Neural cell (in vitro differentiated cells): ENCODE results near the gene INTS13.

Source experiments
- EP300 ChIP-seq: fragments of 450-650 bp; conservative IDR thresholded peaks from 2 replicates; pipeline ENCODE4 v1.6.1; 2014; ENCODE audit warnings: antibody characterized with exemption, mild to moderate bottlenecking, moderate library complexity; ENCODE audit not compliant: poor library complexity, severe bottlenecking
- EZH2 ChIP-seq: fragments of 200-600, 300-800 bp; shearing (Covaris generic), sonication (generic); IDR thresholded peaks from 2 replicates; pipeline ENCODE4 v1.6.1; 2014; ENCODE audit warnings: antibody characterized with exemption, low read length, borderline replicate concordance, mild to moderate bottlenecking; ENCODE audit not compliant: insufficient read depth, poor library complexity, severe bottlenecking
- MXI1 ChIP-seq: fragments of 450-650 bp; conservative IDR thresholded peaks from 2 replicates; pipeline ENCODE4 v1.6.1; 2014; ENCODE audit warnings: antibody characterized with exemption, mild to moderate bottlenecking; ENCODE audit not compliant: poor library complexity, severe bottlenecking
- POLR2AphosphoS5 ChIP-seq: IDR thresholded peaks from 2 replicates; pipeline ENCODE4 v1.6.1; 2012
- RAD21 ChIP-seq: fragments of 450-650 bp; conservative IDR thresholded peaks from 2 replicates; pipeline ENCODE4 v1.6.1; 2014; ENCODE audit warnings: antibody characterized with exemption, mild to moderate bottlenecking, moderate library complexity
- REST ChIP-seq: IDR thresholded peaks from 2 replicates; pipeline ENCODE4 v1.6.1; 2012; ENCODE audit warnings: borderline replicate concordance
- SMC3 ChIP-seq: fragments of 450-650 bp; conservative IDR thresholded peaks from 2 replicates; pipeline ENCODE4 v1.6.1; 2014; ENCODE audit warnings: antibody characterized with exemption, mild to moderate bottlenecking, moderate library complexity; ENCODE audit not compliant: poor library complexity
- TAF1 ChIP-seq: IDR thresholded peaks from 2 replicates; pipeline ENCODE4 v1.6.1; 2012; ENCODE audit warnings: low read depth
- TF ChIP-seq, protein P1 (sequence below): fragments of 450-650 bp; IDR thresholded peaks from 2 replicates; pipeline ENCODE4 v1.5.1; 2014; ENCODE audit warnings: antibody characterized with exemption, mild to moderate bottlenecking, moderate library complexity; ENCODE audit not compliant: poor library complexity, severe bottlenecking

- TF ChIP-seq, protein P1, sequence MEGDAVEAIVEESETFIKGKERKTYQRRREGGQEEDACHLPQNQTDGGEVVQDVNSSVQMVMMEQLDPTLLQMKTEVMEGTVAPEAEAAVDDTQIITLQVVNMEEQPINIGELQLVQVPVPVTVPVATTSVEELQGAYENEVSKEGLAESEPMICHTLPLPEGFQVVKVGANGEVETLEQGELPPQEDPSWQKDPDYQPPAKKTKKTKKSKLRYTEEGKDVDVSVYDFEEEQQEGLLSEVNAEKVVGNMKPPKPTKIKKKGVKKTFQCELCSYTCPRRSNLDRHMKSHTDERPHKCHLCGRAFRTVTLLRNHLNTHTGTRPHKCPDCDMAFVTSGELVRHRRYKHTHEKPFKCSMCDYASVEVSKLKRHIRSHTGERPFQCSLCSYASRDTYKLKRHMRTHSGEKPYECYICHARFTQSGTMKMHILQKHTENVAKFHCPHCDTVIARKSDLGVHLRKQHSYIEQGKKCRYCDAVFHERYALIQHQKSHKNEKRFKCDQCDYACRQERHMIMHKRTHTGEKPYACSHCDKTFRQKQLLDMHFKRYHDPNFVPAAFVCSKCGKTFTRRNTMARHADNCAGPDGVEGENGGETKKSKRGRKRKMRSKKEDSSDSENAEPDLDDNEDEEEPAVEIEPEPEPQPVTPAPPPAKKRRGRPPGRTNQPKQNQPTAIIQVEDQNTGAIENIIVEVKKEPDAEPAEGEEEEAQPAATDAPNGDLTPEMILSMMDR = peak; percentile 78
- TF ChIP-seq EP300 = no peak
- no peak for TF ChIP-seq REST
- TF ChIP-seq POLR2AphosphoS5 = no peak
- peak; percentile 69 for TF ChIP-seq RAD21
- TF ChIP-seq EZH2 = no peak
- no peak for TF ChIP-seq MXI1
- TF ChIP-seq TAF1 = no peak
- peak; percentile 71 for TF ChIP-seq SMC3
Observed at GRCh38 chr12:26884765-26885576, 52.8 kb downstream of the INTS13 start.
